ENCODE data around the gene CC2D2B.
"Not testable (repeated sequence)": the region's sequence is repeated elsewhere in the genome, so short reads cannot be mapped to it uniquely, and the experiment has no call there.

CC2D2B gene

DNA sequence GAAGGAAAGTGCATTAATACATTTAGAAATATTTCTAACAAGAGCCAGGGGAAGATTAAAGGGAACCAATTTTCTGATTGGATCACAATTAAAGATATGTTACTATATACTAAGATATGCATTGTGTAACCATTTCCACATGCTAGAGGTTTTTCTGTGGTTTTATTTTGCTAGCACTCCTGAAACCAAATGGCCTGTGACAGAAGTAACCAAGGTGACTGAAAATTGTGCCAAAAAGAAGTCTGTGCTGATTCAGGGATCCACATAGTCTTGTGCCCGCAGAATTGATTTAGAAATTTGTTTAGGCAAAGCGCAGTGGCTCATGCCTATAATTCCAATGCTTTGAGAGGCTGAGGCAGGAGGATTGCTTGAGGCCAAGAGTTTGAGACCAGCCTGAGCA lies 1.8 kb downstream of the CC2D2B start:
- DNase-seq, result no peak

DNA sequence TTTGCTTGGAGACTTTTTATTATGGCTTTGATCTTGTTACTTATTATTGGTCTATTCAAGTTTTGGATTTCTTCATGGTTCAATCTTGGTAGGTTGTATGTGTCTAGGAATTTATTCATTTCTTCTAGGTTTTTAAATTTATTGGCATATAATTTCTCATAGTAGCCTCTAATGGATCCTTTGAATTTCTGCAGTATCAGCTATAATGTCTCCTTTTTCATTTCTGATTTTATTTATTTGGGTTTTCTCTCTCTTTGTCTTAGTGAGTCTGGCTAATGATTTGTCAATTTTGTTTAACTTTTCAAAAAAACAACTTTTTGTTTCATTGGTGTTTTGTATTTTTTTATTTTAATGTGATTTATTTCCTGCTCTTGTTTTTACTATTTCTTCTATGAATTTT lies 8.3 kb downstream of the CC2D2B start:
- DNase-seq, result not testable (repeated sequence)

DNA sequence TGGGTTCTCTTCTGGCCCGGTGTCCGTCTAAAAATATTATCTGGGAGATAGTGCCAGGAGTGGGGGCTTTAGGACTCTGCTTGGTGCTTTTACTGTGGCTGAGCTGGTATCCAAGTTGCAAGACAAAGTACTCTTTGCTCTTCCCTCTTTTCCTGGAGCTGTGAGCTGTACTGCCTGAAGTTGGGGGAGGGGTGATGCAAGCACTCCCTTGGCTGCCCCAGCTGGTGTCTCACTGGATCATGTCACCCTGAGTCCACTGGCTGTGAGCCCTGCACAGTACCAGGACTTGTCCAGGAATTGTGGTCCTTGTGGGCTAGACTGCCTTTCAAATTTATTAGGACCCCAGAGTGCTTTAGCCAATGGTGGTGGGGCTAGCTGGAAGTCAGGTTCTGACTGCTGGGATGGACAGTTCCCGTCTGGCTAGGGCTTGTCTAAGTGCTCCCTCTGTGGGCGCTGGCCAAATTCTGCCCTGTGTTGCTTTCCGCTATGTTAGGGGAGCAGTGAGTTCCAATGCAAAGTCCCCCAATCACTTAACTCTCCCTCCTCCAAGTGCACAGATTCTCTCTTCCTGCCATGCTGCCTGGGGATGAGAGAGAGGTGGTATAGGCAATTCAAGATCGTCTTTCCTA lies 13.1 kb downstream of the CC2D2B start:
- no peak for DNase-seq

DNA sequence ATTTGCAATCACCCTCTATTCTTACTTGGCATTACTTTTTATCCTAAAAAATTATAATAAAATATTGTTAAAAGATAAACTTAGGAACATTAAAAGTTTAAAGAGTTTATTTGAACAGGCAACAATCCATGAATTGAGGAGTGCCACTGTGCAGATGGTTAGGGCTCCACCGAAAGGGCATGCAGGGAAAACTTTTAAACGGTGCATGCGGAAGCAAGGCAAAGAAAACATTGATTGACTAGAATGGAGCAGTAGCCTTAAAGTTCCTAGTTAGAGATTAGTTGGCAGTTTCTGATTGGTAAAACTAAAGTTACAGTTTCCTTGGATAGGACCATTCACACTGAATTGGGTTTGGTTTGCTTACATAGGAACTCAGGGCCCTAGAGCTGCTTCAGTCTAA lies 17.3 kb downstream of the CC2D2B start:
- no peak for DNase-seq

DNA sequence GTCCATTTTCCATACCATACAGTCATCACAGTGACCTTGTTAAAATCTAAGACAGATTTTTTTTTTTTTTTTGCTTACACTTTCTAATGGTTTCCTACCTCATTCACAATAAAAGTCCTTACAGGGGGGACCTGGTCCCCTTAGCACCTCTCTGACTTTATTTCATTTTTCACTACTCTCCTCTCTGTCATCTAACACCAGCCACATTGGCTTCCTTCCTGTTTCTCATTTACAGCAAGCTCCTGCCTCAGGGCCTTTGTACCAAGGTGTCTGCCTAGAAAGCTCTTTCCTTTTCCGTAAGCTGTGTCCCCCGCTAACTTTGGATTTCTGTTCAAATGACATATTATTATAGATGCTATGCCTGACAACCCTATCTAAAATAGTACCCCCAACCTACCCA lies 27.7 kb downstream of the CC2D2B start:
- DNase-seq, result no peak

DNA sequence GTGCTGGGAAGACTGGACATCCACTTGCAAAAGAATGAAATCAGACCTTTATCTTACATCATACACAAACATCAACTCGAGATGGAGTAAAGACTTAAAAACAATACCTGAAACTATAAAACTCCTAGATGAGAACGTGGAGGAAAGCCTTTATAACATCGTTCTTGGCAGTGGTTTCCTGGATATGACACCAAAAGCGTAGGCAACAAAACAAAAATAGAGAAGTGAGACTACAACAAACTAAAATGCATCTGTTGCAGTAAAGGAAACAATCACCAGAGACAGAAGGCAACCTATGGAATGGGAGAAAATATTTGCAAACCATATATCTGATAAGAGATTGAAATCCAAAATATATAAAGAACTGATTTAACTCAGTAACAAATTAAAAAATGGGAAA lies 33.3 kb downstream of the CC2D2B start:
- no peak for DNase-seq

DNA sequence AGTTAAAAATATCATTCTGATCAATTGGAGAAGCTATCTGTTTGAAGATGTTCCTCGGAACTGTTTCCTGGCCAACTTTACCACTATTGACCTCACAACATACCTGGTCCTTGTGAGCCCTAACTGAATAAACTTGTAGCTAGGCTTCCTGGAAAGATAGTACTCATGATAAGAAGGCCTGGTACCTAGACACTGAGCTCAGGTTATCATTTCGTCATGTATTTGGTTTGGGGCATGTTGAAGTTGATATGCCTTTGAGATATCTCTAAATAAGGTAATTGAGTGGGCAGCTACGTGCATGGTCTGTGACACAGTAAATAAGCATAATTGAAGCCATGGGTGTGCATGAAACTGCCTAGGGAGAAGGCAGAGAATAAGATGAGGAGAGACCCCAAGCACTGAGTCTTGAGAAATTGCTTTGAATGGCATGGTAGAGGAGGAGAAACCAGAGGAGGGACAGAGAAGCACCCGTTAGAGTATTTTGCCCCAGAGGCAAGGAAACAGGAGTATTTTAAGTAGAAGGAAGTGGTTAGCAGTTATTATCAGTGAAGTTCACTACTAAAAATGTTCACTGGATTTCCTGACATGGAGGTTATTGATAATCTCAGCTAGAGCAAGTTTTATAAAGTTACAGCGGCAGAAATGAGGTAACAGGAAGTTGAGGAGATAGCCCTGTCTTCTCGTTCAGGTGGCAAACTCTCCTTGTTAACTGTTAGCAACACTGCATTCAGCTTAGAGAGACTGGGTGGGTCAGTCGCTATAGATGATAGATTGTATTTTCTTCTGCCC lies 55.6 kb downstream of the CC2D2B start:
- no peak for DNase-seq

DNA sequence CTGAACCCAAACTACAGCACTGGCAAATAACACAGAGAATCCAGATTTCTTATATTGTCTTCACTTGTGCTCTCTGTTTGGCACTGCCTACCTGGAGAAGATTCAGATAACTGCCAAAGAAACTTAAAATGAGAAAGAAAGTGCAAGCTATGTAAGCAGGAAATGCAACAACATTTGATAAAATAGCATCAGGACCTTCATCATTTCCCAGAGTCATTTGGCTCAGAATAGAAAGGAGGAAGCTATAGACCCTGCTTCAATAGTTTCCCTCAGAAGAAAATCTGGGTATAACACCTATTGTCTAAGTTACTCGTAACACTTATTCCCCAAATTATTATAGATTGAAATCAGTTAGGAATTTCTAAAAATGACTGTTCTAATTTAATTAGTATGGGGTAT lies 56.2 kb downstream of the CC2D2B start:
- no peak for DNase-seq

DNA sequence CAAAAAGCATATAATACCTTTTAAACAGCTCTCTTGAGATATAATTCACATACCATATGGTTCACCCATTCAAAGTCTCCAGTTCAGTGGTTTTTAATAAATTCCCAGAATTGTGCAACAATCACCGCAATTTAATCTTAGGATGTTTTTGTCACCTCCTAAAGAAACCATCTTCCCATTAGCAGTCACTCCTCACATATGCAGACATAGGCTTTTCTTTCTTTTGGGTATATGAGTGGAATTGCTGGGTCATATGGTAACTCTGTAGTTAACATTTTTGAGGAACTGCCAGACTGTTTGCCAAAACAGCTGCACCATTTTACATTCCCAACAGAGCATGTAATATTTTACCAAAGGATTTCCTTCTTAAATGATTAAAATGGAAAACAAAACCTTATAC lies 57.0 kb downstream of the CC2D2B start:
- DNase-seq, result no peak

DNA sequence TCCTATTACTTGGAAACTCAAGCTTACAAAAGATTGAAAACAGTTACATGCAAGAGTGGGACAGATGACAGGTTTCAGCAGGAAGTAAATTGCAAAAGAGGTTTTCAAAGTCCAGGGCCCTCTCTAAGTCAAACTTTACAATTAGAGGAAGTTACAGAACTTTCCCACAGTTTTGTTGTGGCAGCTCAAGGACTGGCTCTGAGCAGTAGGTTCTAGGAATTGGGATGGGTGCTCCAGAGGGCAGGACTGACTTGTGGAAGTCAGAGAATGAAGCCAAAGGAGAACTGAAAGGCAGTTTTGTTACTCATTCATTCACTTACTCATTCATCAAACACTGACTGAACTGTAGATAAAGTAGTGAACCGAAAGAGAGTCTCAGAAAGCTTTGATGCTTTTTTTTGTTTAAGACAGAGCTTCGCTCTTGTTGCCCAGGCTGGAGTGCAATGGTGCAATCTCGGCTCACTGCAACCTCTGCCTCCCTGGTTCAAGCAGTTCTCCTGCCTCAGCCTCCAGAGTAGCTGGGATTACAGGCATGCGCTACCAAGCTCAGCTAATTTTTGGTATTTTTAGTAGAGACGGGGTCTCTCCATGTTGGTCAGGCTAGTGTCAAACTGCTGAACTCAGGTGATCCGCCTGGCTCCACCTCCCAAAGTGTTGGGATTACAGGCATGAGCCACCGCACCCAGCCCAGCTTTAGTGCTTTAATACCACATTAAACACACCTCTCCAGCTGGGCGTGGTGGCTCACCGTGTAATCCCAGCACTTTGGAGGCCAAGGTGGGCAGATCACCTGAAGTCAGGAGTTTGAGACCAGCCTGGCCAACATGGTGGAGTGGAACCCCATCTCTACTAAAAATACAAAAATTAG lies 68.8 kb downstream of the CC2D2B start:
- DNase-seq, result no peak

DNA sequence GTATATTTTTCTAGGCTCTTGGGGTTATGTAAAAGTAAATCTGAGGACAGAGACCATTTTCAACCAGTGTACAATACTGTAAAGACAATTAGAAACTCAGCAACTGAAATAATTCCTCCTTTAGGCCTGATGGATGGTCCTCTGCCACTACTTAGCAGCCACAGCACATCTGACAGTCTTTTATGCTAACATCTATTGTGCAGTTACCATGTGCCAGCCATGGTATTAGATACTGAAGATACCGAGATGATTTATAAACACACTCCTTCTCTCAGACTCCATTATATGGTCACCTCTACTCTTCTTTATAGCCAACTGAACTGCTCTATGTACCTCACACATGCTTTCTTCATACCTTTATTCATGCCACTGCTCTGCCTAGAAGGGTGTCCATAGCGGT lies 74.4 kb downstream of the CC2D2B start:
- DNase-seq, result no peak

DNA sequence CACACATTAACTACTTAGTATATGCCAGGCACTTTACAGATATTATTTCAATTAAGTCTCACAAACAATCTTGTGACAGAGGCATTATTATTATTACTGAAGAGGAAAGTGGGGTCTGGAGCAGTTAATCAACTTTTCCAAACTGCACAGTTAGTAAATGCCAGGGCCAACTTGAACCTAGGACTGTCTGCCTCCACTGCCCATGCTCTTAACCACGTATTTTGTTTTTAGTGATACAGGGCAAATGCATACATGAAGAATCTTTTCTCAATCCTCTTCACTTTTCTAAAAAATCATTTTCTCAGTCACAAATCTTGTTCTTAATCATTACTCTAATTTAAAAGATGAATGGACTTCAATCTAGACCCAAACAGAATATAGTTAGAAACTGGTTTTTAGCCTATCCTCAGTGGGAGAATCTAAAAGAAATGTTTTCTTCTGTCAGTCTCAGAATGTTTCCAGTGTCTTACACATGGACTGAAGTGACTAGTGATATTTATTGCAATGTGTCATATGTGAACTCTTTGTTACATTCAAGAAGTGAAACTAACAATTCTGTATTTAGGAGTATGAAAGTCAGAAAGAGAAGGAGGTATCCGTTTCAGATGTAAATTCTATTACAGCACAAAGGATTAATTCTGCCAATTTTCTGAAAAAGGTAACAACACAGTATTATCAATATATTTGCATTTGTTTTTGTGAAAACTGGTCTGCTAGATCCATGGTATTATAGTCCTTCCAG lies 80.1 kb downstream of the CC2D2B start:
- DNase-seq, result no peak

DNA sequence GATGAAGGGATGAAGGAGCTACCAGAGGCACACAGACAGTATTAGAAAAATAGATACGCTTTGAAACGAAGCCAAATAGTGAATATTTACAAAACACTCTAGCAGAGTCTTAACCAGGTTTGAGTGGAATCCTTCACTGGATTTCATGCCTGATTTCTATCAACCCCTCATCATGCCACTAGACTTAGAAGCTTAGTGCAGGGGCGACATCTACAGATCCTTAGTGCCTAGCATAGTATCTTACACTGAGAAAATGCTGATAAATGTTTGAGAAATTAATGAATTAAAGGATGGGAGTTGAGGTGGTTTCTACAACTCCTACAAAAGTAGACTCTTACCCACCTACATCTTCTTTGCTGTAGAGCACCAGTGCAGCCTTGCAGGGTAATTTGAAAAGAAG lies 80.9 kb downstream of the CC2D2B start:
- no peak for DNase-seq

DNA sequence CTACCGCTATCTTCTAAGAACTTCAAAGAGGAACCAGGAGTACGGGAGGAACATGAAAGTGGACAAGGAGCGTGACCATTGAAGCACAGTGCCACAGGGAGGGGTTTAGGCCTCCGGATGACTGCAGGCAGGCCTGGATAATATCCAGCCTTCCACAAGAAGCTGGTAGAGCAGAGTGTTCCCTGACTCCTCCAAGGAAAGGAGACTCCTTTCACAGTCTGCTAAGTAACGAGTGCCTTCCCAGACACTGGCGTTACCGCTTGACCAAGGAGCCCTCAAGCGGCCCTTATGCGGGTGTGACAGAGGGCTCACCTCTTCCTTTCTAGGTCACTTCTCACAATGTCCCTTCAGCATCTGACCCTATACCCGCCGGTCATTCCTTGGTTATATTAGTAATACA lies 86.6 kb downstream of the CC2D2B start:
- not testable (repeated sequence) for DNase-seq

DNA sequence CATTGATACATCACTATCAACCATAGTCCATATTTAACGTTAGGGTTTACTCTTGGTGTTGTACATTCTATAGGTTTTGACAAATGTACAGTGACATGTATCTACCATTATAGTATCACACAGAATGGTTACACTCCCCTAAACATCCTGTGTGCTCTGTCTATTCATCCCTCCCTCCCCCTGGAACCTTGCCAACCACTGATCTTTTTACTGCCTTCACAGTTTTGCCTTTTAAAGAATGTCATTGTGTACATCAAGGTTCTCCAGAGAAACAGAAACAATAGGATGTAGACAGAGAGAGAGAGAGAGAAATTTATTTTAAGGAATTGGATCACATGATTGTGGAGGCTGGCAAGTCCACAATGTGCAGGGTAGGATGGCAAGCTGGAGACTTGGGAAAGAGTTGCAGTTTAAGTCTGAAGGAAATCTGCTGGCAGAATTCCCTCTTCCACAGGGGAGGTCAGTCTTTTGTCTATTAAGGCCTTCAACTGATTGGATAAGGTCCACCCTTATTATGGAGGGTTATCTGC lies 90.5 kb downstream of the CC2D2B start:
- peak; percentile 6 for DNase-seq

DNA sequence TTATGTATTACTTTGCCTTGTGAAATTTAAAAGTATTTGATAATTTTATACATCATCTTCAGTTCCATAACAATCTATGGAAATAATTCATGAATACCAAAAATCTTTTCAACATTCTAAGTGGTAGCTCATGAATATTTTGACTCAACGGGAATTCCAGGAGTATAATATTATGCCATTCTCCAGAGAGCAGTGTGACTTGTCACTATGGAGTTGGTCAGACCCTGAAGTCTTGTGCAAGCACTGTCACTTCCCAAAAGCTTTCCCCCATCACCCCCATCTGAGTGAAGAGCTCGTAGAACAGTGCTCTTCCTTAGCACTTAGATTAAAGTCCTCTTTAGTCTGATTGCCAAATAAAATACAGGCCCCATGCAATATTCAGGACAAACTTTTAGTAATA lies 106.2 kb downstream of the CC2D2B start:
- DNase-seq, result no peak

DNA sequence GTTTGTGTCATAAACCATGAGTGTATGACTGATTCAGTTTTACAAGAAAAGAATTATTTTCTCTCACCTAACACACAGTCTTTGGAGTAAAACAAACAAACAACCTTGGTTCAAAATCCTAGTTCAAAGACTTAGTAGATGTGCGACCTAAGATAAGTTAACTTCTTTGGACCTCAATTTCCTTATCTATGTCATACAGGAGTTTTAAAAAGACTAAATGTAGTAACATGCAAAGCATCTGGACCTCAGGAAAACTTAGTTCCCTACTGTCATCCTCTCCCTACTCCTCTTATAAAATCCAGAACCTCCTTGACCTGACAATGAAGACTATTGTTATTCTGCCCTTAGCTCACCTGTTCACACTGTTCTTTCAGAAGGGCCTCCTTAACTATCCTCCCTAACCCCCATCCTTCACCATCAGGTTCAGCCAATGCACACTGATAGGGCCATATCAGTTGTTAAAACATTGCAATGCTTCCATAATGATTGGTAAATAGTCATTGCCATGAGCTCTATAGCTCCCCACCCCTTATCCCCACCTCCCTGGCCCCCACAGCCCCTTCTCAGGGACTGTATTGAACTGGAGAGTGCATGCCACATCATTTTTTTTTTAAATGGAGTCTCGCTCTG lies 106.8 kb downstream of the CC2D2B start:
- DNase-seq, result no peak

DNA sequence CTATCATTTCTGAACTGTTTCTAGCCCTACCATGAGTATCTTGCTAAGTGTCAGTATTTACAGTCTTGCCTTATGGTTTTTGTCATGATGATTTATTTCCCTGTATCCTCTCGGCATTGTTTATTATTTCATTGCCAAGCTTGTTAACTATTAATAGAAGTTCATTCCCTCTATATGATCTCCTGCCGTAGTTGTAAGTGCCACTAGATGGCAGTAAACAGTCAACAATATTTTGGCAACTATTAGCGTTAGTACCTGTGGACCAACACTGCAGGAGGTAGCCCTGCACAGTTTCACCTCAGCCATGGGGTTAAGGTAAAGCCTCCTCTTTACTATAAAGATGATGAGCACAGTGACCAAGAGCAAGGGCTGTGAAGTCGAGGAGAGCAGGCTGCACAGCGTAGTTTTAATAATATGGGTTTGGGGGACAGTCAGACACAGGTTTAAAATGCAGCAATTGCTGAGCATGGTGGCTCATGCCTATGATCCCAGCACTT lies 109.5 kb downstream of the CC2D2B start:
- peak; percentile 62 for DNase-seq

DNA sequence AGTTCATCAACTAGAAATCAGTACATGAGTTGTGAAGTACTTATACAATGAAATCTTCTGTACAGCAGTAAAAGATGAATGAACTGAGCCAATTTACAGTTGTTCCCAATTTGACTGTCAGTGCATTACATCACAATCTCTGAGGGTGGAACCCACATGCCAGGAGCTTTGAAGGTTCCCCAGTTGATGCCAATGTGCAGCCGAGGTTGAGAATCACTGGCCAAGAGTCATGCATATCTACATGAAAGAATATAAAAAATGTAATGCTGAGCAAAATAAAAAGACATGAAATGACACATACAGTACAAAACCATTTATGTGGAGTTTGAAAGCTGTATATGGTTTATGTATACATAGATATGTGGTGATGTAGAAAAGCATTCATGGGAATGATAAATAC lies 113.6 kb downstream of the CC2D2B start:
- no peak for DNase-seq

DNA sequence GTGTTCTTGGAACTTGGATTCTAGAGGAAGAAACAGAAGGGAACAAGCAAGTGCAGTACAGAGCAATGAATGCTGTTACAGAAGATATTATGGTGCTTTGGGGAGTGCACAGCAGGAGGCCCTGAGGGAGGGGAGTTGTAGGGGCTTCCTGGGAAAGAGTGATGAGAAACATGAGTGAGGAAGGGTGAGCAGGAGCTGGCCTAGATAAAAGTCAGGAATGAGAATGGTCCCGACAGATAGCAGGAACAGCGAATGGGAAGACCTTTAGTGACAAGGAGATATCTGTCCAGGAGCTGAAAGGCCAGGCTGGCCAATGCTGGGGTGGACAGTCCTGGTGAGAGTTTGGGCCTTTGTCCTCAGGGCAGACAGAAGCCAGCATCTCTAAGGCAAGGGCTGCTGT lies 115.0 kb downstream of the CC2D2B start:
- no peak for DNase-seq

DNA sequence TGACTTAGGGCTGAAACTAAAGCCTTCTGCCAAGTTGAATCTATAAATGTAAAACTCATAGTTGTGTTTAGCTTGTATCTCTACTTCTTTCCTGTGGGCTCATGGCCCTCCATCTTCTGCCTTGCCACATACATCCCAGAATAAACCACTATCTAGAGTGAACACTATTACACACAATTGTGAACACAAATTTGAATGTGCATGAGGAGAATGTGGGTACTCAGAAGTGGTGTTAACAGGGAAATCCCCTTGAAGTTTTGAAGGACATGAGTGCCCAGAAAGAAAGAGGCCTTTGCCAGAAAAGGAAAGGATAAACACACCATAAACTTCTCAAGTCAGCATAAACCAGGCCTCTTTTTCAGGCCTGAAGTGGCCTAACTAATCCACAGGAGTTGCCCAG lies 115.4 kb downstream of the CC2D2B start:
- DNase-seq, result no peak

DNA sequence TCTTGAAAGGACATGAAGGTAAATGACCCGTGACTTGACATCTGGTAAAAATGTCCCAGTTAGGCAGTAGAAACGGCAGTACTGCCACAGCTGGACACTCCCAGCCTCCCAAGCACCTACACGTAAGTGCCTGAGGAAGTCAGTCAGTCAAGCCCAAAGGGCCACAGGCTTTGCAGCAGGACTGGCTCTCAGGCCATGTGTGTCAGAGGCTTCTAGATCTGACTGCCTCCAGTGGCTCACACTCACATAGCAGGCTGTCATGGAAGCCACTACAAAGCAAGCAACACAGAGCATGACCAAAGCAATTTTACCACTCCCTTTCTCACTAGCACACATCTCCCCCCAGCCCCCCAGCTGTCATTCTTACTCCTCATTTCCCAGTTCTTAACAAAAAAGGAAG lies 117.8 kb downstream of the CC2D2B start:
- DNase-seq, result no peak
